K562 (cell line): ENCODE measurements around the gene MTO1. TPM values are rescaled to one million over a fixed set of nuclear protein-coding genes. Genes with fewer than 3 reads are reported as not detected.

Source experiments
- CXXC5 ChIP-seq: fragments of 250-450 bp; sonication (Bioruptor Pico); IDR thresholded peaks from 2 replicates; pipeline ENCODE4 v1.8.0; 2022; ENCODE audit warnings: inconsistent platforms, mild to moderate bottlenecking, moderate library complexity
- ESRRB ChIP-seq: fragments of 250-450 bp; sonication (Bioruptor Pico); IDR thresholded peaks from 2 replicates; pipeline ENCODE4 v1.5.0; 2020; ENCODE audit warnings: mild to moderate bottlenecking, moderate library complexity, borderline replicate concordance
- GTF2B ChIP-seq: IDR thresholded peaks from 2 replicates; pipeline ENCODE4 v1.6.1; 2011; ENCODE audit not compliant: insufficient read length; ENCODE audit errors: extremely low read depth
- HDAC3 ChIP-seq: fragments of 450-650 bp; IDR thresholded peaks from 2 replicates; pipeline ENCODE4 v1.6.1; 2018; ENCODE audit warnings: borderline replicate concordance, mild to moderate bottlenecking, moderate library complexity; ENCODE audit not compliant: partially characterized antibody
- KHSRP ChIP-seq: fragments of 450-650 bp; IDR thresholded peaks from 2 replicates; pipeline ENCODE4 v1.6.1; 2017
- MAZ ChIP-seq, 2 experiments: fragments of 450-650 bp in 1 of 2; sonication (generic) in 1 of 2; formaldehyde crosslinking; IDR thresholded peaks in 1 of 2; conservative IDR thresholded peaks in 1 of 2; 2 replicates each; pipeline versions ENCODE4 v1.4.0 to v1.5.0; 2020; ENCODE audit warnings: mild to moderate bottlenecking in 1 of 2, missing genetic modification reagents in 1 of 2
- POLR3G ChIP-seq: IDR thresholded peaks from 2 replicates; pipeline ENCODE4 v1.6.1; 2011; ENCODE audit not compliant: insufficient read length, insufficient replicate concordance; ENCODE audit errors: extremely low read depth
- RBM14 ChIP-seq: fragments of 200-400 bp; formaldehyde crosslinking; IDR thresholded peaks from 2 replicates; pipeline ENCODE4 v1.6.1; 2018; ENCODE audit warnings: low read depth, mild to moderate bottlenecking, low read length, moderate library complexity, borderline replicate concordance; ENCODE audit not compliant: insufficient read depth
- REST ChIP-seq, 2 experiments: fragments of 450-650 bp; formaldehyde crosslinking in 1 of 2; IDR thresholded peaks; 2 replicates each; pipeline versions ENCODE4 v1.4.0 to v1.6.1; 2014 to 2020; ENCODE audit warnings: mild to moderate bottlenecking in 2 of 2, borderline replicate concordance in 1 of 2, low read depth in 1 of 2
- TARDBP ChIP-seq: fragments of 450-650 bp; IDR thresholded peaks from 2 replicates; pipeline ENCODE4 v1.6.1; 2016
- ZNF124 ChIP-seq: sonication (generic); formaldehyde crosslinking; IDR thresholded peaks from 2 replicates; pipeline ENCODE4 v1.8.1; 2022; ENCODE audit warnings: missing genetic modification reagents
- ZNF23 ChIP-seq: fragments of 250-450 bp; sonication (Bioruptor Pico); IDR thresholded peaks from 2 replicates; pipeline ENCODE4 v1.4.0; 2020; ENCODE audit warnings: mild to moderate bottlenecking
- ZNF518B ChIP-seq: fragments of 250-450 bp; sonication (Bioruptor Pico); IDR thresholded peaks from 2 replicates; pipeline ENCODE4 v1.5.0; 2021; ENCODE audit warnings: mild to moderate bottlenecking, moderate library complexity
- ZNF589 ChIP-seq: fragments of 200-800 bp; sonication (Bioruptor generic); IDR thresholded peaks from 2 replicates; pipeline ENCODE4 v1.6.1; 2016; ENCODE audit warnings: low read depth, missing genetic modification characterization, missing compliant biosample characterization
- polyA plus RNA-seq, 8 experiments: library from polyadenylated mRNA; depleted of rRNA in 4 of 8; stranded (reverse) in 5 of 8; unstranded in 3 of 8; fragments of >200 nt; fragmentation: Nextera tagmentation in 2 of 8; fragmentation: Illumina TruSeq in 1 of 8; extraction: Ambion mirVana in 2 of 8; extraction: Trizol in 1 of 8; gene quantifications; 2 replicates each; pipeline versions ENCODE4 v1.2.1 to v1.2.3, GENCODE V29; 2011 to 2014; ENCODE audit warnings: inconsistent platforms in 1 of 8, missing spikeins in 1 of 8
- total RNA-seq, 7 experiments: library from RNA; depleted of rRNA in 6 of 7; stranded (reverse); fragments of >200 nt in 6 of 7; fragmentation: Illumina TruSeq in 2 of 7; extraction: Trizol in 2 of 7; gene quantifications; 2 replicates each; pipeline versions ENCODE4 v1.2.1 to v1.2.3, GENCODE V29; 2011 to 2021; ENCODE audit warnings: low replicate concordance in 1 of 7

The MTO1 gene
- total and polyA plus RNA-seq, 9 of the 15 experiments (the other 6 are each of a cell fraction or from before 2014, with no cell fraction given) = 33.4 to 62.3 (median 50.6) TPM

GRCh38 chr6:73461537-73462350 lies at the start of gene MTO1 (continued):
- TF ChIP-seq ZNF589 (CRISPR knock-in tag) (no peak), ZNF124 (no peak), TARDBP (no peak), CXXC5 (CRISPR knock-in tag) (peak; percentile 81), KHSRP (no peak), MAZ (CRISPR knock-in tag; conservative IDR thresholded peaks at IDR 0.05 in 1 of 2, IDR thresholded peaks at IDR 0.05 in 1 of 2) (peak in 1 of 2 experiments; percentile 80; a peak in 3 of 4 replicates), HDAC3 (no peak), GTF2B (no peak), POLR3G (no peak), REST (IDR thresholded peaks at IDR 0.05; ENCODE audit: borderline replicate concordance) (no peak), REST (CRISPR knock-in tag; IDR thresholded peaks at IDR 0.05; ENCODE audit: low read depth) (no peak), ESRRB (CRISPR knock-in tag) (no peak), RBM14 (0 out of 2 replicates have a peak, but pooled peaks have one; percentile 94), ZNF23 (CRISPR knock-in tag) (no peak), ZNF518B (no peak)
